ENCODE data around the gene CDPF1. TPM values are rescaled to one million over a fixed set of nuclear protein-coding genes. Genes with fewer than 3 reads are reported as not detected.

The CDPF1 gene
- total RNA-seq, 2 experiments from 2014 or later: 15.4 to 17.4 TPM

GRCh38 chr22:46278656-46279645 is 28.9 kb upstream of the CDPF1 start:
- POLR2A ChIA-PET: no interaction called here
- intact Hi-C loops (cut with micrococcal nuclease; ENCODE audit: unreplicated experiment): no loop called here
- no peaks in the 10 kb centered on the region for H3K79me2 ChIP-seq (ENCODE audit: insufficient read depth, low read depth, low read length)
- no peaks in the 10 kb centered on the region; the same call in 1 of the 2 replicates for H3K36me3 ChIP-seq (ENCODE audit: insufficient read depth, low read length)
- DNase-seq (ENCODE audit: low spot score): no peak
- TF ChIP-seq EZH2phosphoT487 (IDR thresholded peaks at IDR 0.05; ENCODE audit: borderline replicate concordance, low read depth, low read length): no peak
- TF ChIP-seq CTCF (conservative IDR thresholded peaks at IDR 0.05; ENCODE audit: low read length): no peak
- H2AFZ ChIP-seq (ENCODE audit: low read length): no peak overlapping the region
- CTCF ChIA-PET (ENCODE audit: unreplicated experiment): no interaction called here
- peaks cover 4% of the 10 kb centered on the region; the same call in 1 of the 2 replicates for H3K9me3 ChIP-seq (ENCODE audit: low read length)
- H4K20me1 ChIP-seq (ENCODE audit: insufficient read depth, low read length): no peaks in the 10 kb centered on the region
- H3K4me2 ChIP-seq (ENCODE audit: low read length): no peak overlapping the region
- no peak overlapping the region for H3K27ac ChIP-seq (ENCODE audit: low read depth, low read length, poor library complexity, severe bottlenecking)
- H3K9me2 ChIP-seq (ENCODE audit: insufficient read depth, low read length): no peaks in the 10 kb centered on the region
- peaks cover 8% of the 10 kb centered on the region for H3K4me1 ChIP-seq (ENCODE audit: insufficient read depth, low read length, poor library complexity, severe bottlenecking)
- H3K4me3 ChIP-seq (ENCODE audit: low read depth, low read length, poor library complexity, severe bottlenecking): no peak overlapping the region
- no TSS peak for BruUV-seq (replicated peaks)

- no peaks in the 10 kb centered on the region; the same call in 1 of the 2 replicates for H3K36me3 ChIP-seq (ENCODE audit: insufficient read depth, low read length)
- H3K4me1 ChIP-seq (ENCODE audit: insufficient read depth, low read length, poor library complexity, severe bottlenecking): peaks cover 8% of the 10 kb centered on the region
- peaks cover 4% of the 10 kb centered on the region; the same call in 1 of the 2 replicates for H3K9me3 ChIP-seq (ENCODE audit: low read length)
- BruUV-seq (replicated peaks): no TSS peak
- DNase-seq (ENCODE audit: low spot score): no peak
- H2AFZ ChIP-seq (ENCODE audit: low read length): 0 out of 2 replicates have a peak overlapping the region, but pooled peaks have one; percentile 93
- H3K4me3 ChIP-seq (ENCODE audit: low read depth, low read length, poor library complexity, severe bottlenecking): no peak overlapping the region
- CTCF ChIA-PET (ENCODE audit: unreplicated experiment): interaction anchor here (0.7 to 1.5 kb wide), 2 partner anchors 12 to 19 kb away, joined by 3 to 4 read pairs; no protein-coding TSS in a partner anchor
- POLR2A ChIA-PET: interaction anchor here (0.6 to 1.1 kb wide), 3 partner anchors 12 to 24 kb away, joined by 3 read pairs; no protein-coding TSS in a partner anchor
- no peak overlapping the region for H3K27ac ChIP-seq (ENCODE audit: low read depth, low read length, poor library complexity, severe bottlenecking)
- no peaks in the 10 kb centered on the region for H3K79me2 ChIP-seq (ENCODE audit: insufficient read depth, low read depth, low read length)
- H3K4me2 ChIP-seq (ENCODE audit: low read length): no peak overlapping the region
- intact Hi-C loops (cut with micrococcal nuclease; ENCODE audit: unreplicated experiment): no loop called here
- no peaks in the 10 kb centered on the region for H3K9me2 ChIP-seq (ENCODE audit: insufficient read depth, low read length)
- no peak for TF ChIP-seq CTCF (conservative IDR thresholded peaks at IDR 0.05; ENCODE audit: low read length)
- no peak for TF ChIP-seq EZH2phosphoT487 (IDR thresholded peaks at IDR 0.05; ENCODE audit: borderline replicate concordance, low read depth, low read length)
- no peaks in the 10 kb centered on the region for H4K20me1 ChIP-seq (ENCODE audit: insufficient read depth, low read length)
Measured at GRCh38 chr22:46276563-46276962, 26.5 kb upstream of the CDPF1 start.

Data from OCI-LY7 (cell line).